IMR-90 (cell line): ENCODE data around the gene B3GLCT. TPM values are rescaled to one million over a fixed set of nuclear protein-coding genes. Genes with fewer than 3 reads are reported as not detected.

ENCODE experiments used
- ATAC-seq: fragments of 200-7000 bp; cut with Tn5 transposase; 2 replicates; pipeline ENCODE4 v1.9.1; 2020; ENCODE audit warnings: low read depth, mild to moderate bottlenecking, moderate library complexity
- BruUV-seq: library from RNA; stranded (reverse); fragments of 400-500 nt; replicated peaks from 2 replicates; lab custom pipeline; 2021; lab: Mats Ljungman, UMichigan
- CTCF ChIA-PET: fragments of 300-600 bp; formaldehyde crosslinking; extraction: SDS; loops from one replicate; lab custom pipeline; 2021; ENCODE audit warnings: antibody characterized with exemption; lab: Yijun Ruan, JAX
- POLR2A ChIA-PET: fragments of 300-600 bp; sonication (Branson Sonifier 250); formaldehyde crosslinking; loops from one replicate; lab custom pipeline; 2022; ENCODE audit warnings: antibody characterized with exemption; ENCODE audit not compliant: unreplicated experiment; lab: Charles Lee
- DNase-seq: peaks from one replicate; pipeline ENCODE4 v3.0.0; 2013
- H2AFZ ChIP-seq: replicated peaks from 2 replicates; pipeline ENCODE3; 2013; ENCODE audit warnings: low read length, mild to moderate bottlenecking; ENCODE audit not compliant: poor library complexity
- H2AK5ac ChIP-seq: 2 replicates; pipeline ENCODE4 v1.6.1; 2013; ENCODE audit warnings: low read depth, low read length, inconsistent platforms
- H2AK9ac ChIP-seq: replicated peaks from 2 replicates; pipeline ENCODE3; 2013; ENCODE audit warnings: mild to moderate bottlenecking, low read depth, low read length, moderate library complexity; ENCODE audit not compliant: poor library complexity
- H2BK120ac ChIP-seq: 2 replicates; pipeline ENCODE4 v1.6.1; 2013; ENCODE audit warnings: low read depth, low read length, inconsistent platforms
- H2BK15ac ChIP-seq: 3 replicates; pipeline ENCODE4 v1.6.1; 2013; ENCODE audit warnings: low read depth, low read length, inconsistent platforms
- H2BK20ac ChIP-seq: 2 replicates; pipeline ENCODE4 v1.6.1; 2013; ENCODE audit warnings: low read depth, mild to moderate bottlenecking, inconsistent platforms, low read length, moderate library complexity
- H2BK5ac ChIP-seq: 2 replicates; pipeline ENCODE4 v1.6.1; 2013; ENCODE audit warnings: mild to moderate bottlenecking, low read depth, low read length, inconsistent platforms; ENCODE audit not compliant: poor library complexity, severe bottlenecking
- H3K14ac ChIP-seq: replicated peaks from 2 replicates; pipeline ENCODE4 v1.6.1; 2013; ENCODE audit warnings: low read depth, low read length, inconsistent platforms
- H3K18ac ChIP-seq: 2 replicates; pipeline ENCODE4 v1.6.1; 2013; ENCODE audit warnings: low read depth, low read length, control low read depth
- H3K23ac ChIP-seq: 2 replicates; pipeline ENCODE4 v1.6.1; 2013; ENCODE audit warnings: low read depth, low read length, inconsistent platforms
- H3K27ac ChIP-seq: 2 replicates; pipeline ENCODE4 v1.5.1; 2013; ENCODE audit warnings: mild to moderate bottlenecking, control low read depth, low read length; ENCODE audit not compliant: insufficient read depth
- H3K27me3 ChIP-seq: 2 replicates; pipeline ENCODE4 v1.6.1; 2013; ENCODE audit warnings: low read length; ENCODE audit not compliant: control insufficient read depth, insufficient read depth
- H3K36me3 ChIP-seq: 2 replicates; pipeline ENCODE4 v1.6.1; 2013; ENCODE audit warnings: low read length, mixed read lengths; ENCODE audit not compliant: control insufficient read depth, insufficient read depth
- H3K4ac ChIP-seq: 2 replicates; pipeline ENCODE4 v1.6.1; 2013; ENCODE audit warnings: low read depth, low read length, inconsistent platforms
- H3K4me1 ChIP-seq: 2 replicates; pipeline ENCODE4 v1.6.1; 2013; ENCODE audit warnings: low read length, mixed read lengths; ENCODE audit not compliant: control insufficient read depth, insufficient read depth
- H3K4me2 ChIP-seq: 2 replicates; pipeline ENCODE4 v1.6.1; 2013; ENCODE audit warnings: low read depth, mild to moderate bottlenecking, control low read depth, low read length, moderate library complexity
- H3K4me3 ChIP-seq: 2 replicates; pipeline ENCODE4 v1.5.1; 2013; ENCODE audit warnings: low read depth, mild to moderate bottlenecking, control low read depth, low read length, moderate library complexity; ENCODE audit not compliant: insufficient read depth
- H3K56ac ChIP-seq: 2 replicates; pipeline ENCODE4 v1.6.1; 2013; ENCODE audit warnings: low read length, inconsistent platforms; ENCODE audit not compliant: insufficient read depth; ENCODE audit errors: extremely low read depth
- H3K79me1 ChIP-seq, 2 experiments: 2 replicates each; pipeline ENCODE4 v1.6.1; 2013; ENCODE audit warnings: low read length in 2 of 2, inconsistent platforms in 1 of 2, low read depth in 1 of 2
- H3K9ac ChIP-seq: 2 replicates; pipeline ENCODE4 v1.6.1; 2013; ENCODE audit warnings: low read depth, low read length, control low read depth
- H3K9me1 ChIP-seq: 2 replicates; pipeline ENCODE4 v1.6.1; 2013; ENCODE audit warnings: low read length, inconsistent platforms; ENCODE audit not compliant: insufficient read depth
- H3K9me3 ChIP-seq: 2 replicates; pipeline ENCODE4 v1.6.1; 2013; ENCODE audit warnings: low read length; ENCODE audit not compliant: control insufficient read depth, insufficient read depth
- H4K20me1 ChIP-seq: 2 replicates; pipeline ENCODE4 v1.6.1; 2013; ENCODE audit warnings: low read length, inconsistent platforms; ENCODE audit not compliant: insufficient read depth
- H4K5ac ChIP-seq: 2 replicates; pipeline ENCODE4 v1.6.1; 2013; ENCODE audit warnings: mild to moderate bottlenecking, low read depth, low read length, control low read depth
- H4K8ac ChIP-seq, 2 experiments: 2 replicates each; pipeline ENCODE4 v1.6.1; 2013; ENCODE audit warnings: low read depth in 2 of 2, low read length in 2 of 2, control low read depth in 1 of 2, inconsistent platforms in 1 of 2
- H4K91ac ChIP-seq: 2 replicates; pipeline ENCODE4 v1.6.1; 2013; ENCODE audit warnings: low read depth, low read length, inconsistent platforms; ENCODE audit not compliant: insufficient read depth
- BHLHE40 ChIP-seq: fragments of 150-350 bp; IDR thresholded peaks from 2 replicates; pipeline ENCODE4 v1.6.1; 2016; ENCODE audit warnings: mild to moderate bottlenecking, low read depth, low read length
- CEBPB ChIP-seq: IDR thresholded peaks from 2 replicates; pipeline ENCODE4 v1.6.1; 2012; ENCODE audit warnings: low read depth, low read length, improper control_type of control experiment
- CHD1 ChIP-seq: IDR thresholded peaks from 2 replicates; pipeline ENCODE4 v1.6.1; 2012; ENCODE audit warnings: low read depth, low read length, improper control_type of control experiment
- CTCF ChIP-seq: conservative IDR thresholded peaks from 2 replicates; pipeline ENCODE4 v1.5.1; 2012; ENCODE audit warnings: mild to moderate bottlenecking, low read depth, low read length, improper control_type of control experiment
- ELK1 ChIP-seq: fragments of 150-350 bp; IDR thresholded peaks from 2 replicates; pipeline ENCODE4 v1.6.1; 2016; ENCODE audit warnings: low read depth, mild to moderate bottlenecking, low read length, moderate library complexity, borderline replicate concordance
- FOS ChIP-seq: fragments of 150-350 bp; IDR thresholded peaks from 2 replicates; pipeline ENCODE4 v1.6.1; 2016; ENCODE audit warnings: low read depth, low read length
- MAFK ChIP-seq: IDR thresholded peaks from 2 replicates; pipeline ENCODE4 v1.6.1; 2012; ENCODE audit warnings: low read depth, low read length, improper control_type of control experiment
- MAZ ChIP-seq: IDR thresholded peaks from 2 replicates; pipeline ENCODE4 v1.6.1; 2012; ENCODE audit warnings: low read depth, mild to moderate bottlenecking, low read length, improper control_type of control experiment, moderate library complexity, borderline replicate concordance
- MXI1 ChIP-seq: IDR thresholded peaks from 2 replicates; pipeline ENCODE4 v1.6.1; 2012; ENCODE audit warnings: low read depth, mild to moderate bottlenecking, low read length, moderate library complexity, borderline replicate concordance
- POLR2A ChIP-seq: IDR thresholded peaks from 2 replicates; pipeline ENCODE4 v1.6.1; 2012; ENCODE audit warnings: mild to moderate bottlenecking, low read depth, low read length
- RAD21 ChIP-seq: IDR thresholded peaks from 2 replicates; pipeline ENCODE4 v1.6.1; 2012; ENCODE audit warnings: low read length, improper control_type of control experiment
- RCOR1 ChIP-seq: IDR thresholded peaks from 2 replicates; pipeline ENCODE4 v1.6.1; 2012; ENCODE audit warnings: mild to moderate bottlenecking, low read length, improper control_type of control experiment; ENCODE audit not compliant: insufficient replicate concordance
- RFX5 ChIP-seq: IDR thresholded peaks from 2 replicates; pipeline ENCODE4 v1.8.0; 2012; ENCODE audit warnings: low read depth, mild to moderate bottlenecking, low read length, moderate library complexity
- SMC3 ChIP-seq: fragments of 150-350 bp; IDR thresholded peaks from 2 replicates; pipeline ENCODE4 v1.6.1; 2016; ENCODE audit warnings: low read depth, mild to moderate bottlenecking, antibody characterized with exemption, low read length, moderate library complexity
- WGBS, 2 experiments: methylation state at CpG; one replicate each; pipeline versions ENCODE4 v1.1.5 to v1.1.7; 2013; ENCODE audit warnings: missing lambda C conversion rate in 2 of 2; ENCODE audit not compliant: insufficient read length in 1 of 2; ENCODE audit errors: extremely low coverage in 2 of 2; 5-methylcytosine and 5-hydroxymethylcytosine counted together
- dilution Hi-C: fragments of 300-500 bp; cut with HindIII; formaldehyde crosslinking; loops from one replicate; pipeline ENCODE4 v1.14.3; 2018; ENCODE audit warnings: low sequenced_read_pairs; ENCODE audit not compliant: unreplicated experiment
- in situ Hi-C: fragments of 300-500 bp; cut with MboI; formaldehyde crosslinking; loops from 3 replicates; pipeline ENCODE4 v1.14.3; 2019; ENCODE audit warnings: low sequenced_read_pairs, inconsistent platforms, mixed read lengths
- intact Hi-C: fragments of 100-400 bp; cut with micrococcal nuclease; formaldehyde crosslinking; loops from 2 replicates; pipeline ENCODE4 v1.10.0; 2022
- polyA plus RNA-seq, 3 experiments: library from polyadenylated mRNA; depleted of rRNA; stranded (reverse); fragments of >200 nt; gene quantifications; 2 replicates each; pipeline ENCODE4 v1.2.3, GENCODE V29; 2012; ENCODE audit warnings: low replicate concordance in 1 of 3
- total RNA-seq: library from RNA; depleted of rRNA; stranded (reverse); fragments of >200 nt; gene quantifications from 2 replicates; pipeline ENCODE4 v1.2.3, GENCODE V29; 2012
- TF ChIP-seq, protein P1 (sequence below): fragments of 150-350 bp; IDR thresholded peaks from 2 replicates; pipeline ENCODE4 v1.6.1; 2017; ENCODE audit warnings: mild to moderate bottlenecking, antibody characterized with exemption, low read length, low read depth

B3GLCT gene
- total and polyA plus RNA-seq, 2 of the 4 experiments (the other 2 are of a cell fraction): 2.0 to 4.5 TPM

DNA sequence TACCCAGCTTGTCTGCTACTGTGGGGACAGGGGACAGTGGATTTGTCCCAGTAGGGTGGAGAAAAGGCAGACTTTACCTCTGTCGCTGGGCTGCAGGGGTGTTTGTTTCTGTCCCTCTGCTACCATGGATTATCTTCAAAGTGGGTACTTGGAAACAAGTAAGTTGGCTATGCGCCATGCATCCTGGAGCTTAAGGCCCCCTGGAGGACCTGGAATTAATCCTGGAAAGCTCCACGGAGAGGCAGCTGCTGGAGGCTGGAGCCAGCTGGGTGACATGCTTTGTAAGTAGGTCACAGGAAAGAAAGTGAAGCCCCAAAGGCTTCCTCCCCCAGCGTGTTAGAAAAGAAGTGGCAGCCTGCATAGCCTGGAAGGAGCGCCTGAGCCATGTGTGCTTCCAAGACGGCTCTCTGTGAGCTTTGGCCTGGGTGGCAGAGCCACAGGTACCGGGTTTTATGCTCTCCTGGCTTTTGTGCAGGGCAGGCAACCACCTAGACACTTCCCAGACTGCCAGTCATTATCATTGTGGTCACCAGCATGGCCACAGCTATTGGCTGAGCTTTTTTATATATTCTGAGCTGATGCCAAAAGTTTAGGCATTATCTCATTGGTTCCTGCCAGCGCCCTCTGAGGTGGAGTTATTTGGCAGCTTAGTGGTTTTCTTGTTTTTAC lies 9.5 kb downstream of the B3GLCT start:
- no peak overlapping the region for H4K8ac ChIP-seq
- no peaks in the 10 kb centered on the region for H3K27me3 ChIP-seq
- H3K27ac ChIP-seq: no peak overlapping the region
- POLR2A ChIA-PET: no interaction called here
- ATAC-seq: peak; percentile 35
- H4K20me1 ChIP-seq: 0 out of 2 replicates have a peak, but pooled peaks cover 2% of the 10 kb centered on the region
- DNase-seq: peak; percentile 36
- in situ Hi-C loops (no loop called here), intact Hi-C loops (no loop called here), dilution Hi-C loops (no loop called here)
- H3K9me1 ChIP-seq: peaks cover 3% of the 10 kb centered on the region
- no peak overlapping the region for H2BK15ac ChIP-seq
- H4K91ac ChIP-seq: no peak overlapping the region
- H3K4ac ChIP-seq: no peak overlapping the region
- no TSS peak for BruUV-seq
- H3K36me3 ChIP-seq: no peaks in the 10 kb centered on the region
- no peaks in the 10 kb centered on the region for H3K9me3 ChIP-seq
- no peak overlapping the region for H3K9ac ChIP-seq
- WGBS, 2 experiments: 8% methylated on average over 2 of the region's 8 CpGs; no CpG with 5 or more reads in 1 of the 2 experiments
- H2AK9ac ChIP-seq: no peak overlapping the region
- no peak overlapping the region for H2BK5ac ChIP-seq
- TF ChIP-seq CTCF (no peak), ELK1 (no peak), RFX5 (no peak), CEBPB (no peak), SMC3 (no peak), BHLHE40 (no peak), POLR2A (no peak), RAD21 (no peak), MAZ (no peak), MAFK (no peak), RCOR1 (no peak), CHD1 (no peak), MXI1 (no peak), FOS (no peak)
- TF ChIP-seq, protein P1, sequence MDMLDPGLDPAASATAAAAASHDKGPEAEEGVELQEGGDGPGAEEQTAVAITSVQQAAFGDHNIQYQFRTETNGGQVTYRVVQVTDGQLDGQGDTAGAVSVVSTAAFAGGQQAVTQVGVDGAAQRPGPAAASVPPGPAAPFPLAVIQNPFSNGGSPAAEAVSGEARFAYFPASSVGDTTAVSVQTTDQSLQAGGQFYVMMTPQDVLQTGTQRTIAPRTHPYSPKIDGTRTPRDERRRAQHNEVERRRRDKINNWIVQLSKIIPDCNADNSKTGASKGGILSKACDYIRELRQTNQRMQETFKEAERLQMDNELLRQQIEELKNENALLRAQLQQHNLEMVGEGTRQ: no peak
- no peak overlapping the region for H3K18ac ChIP-seq
- no peak overlapping the region for H3K4me3 ChIP-seq
- CTCF ChIA-PET: no interaction called here
- H2BK120ac ChIP-seq: no peak overlapping the region
- peaks cover 8 to 9% of the 10 kb centered on the region in 2 experiments for H3K79me1 ChIP-seq
- no peak overlapping the region for H3K23ac ChIP-seq
- H3K56ac ChIP-seq: no peak overlapping the region
- H3K4me1 ChIP-seq: peaks cover 10% of the 10 kb centered on the region
- peak overlapping the region; percentile 14; the same call in 1 of the 2 replicates for H3K4me2 ChIP-seq
- no peak overlapping the region for H2AK5ac ChIP-seq
- H4K5ac ChIP-seq: no peak overlapping the region
- H2BK20ac ChIP-seq: no peak overlapping the region
- no peak overlapping the region for H3K14ac ChIP-seq
- peak overlapping the region; percentile 46 for H2AFZ ChIP-seq
